ENCODE data around the gene UFD1.

The UFD1 gene

GRCh38 chr22:19406846-19407245 is 72.1 kb downstream of the UFD1 start:
- DNase-seq (ENCODE audit: low read depth, low spot score) = no peak
- Histone ChIP-seq H3K36me3 (ENCODE audit: insufficient read depth, low read length) (peaks cover 36% of the 10 kb centered on the region; the same call in 1 of the 2 replicates), H3K27ac (no peak overlapping the region), H3K9ac (ENCODE audit: insufficient read length) (no peak overlapping the region), H3K4me3 (no peak overlapping the region), H3K9me3 (ENCODE audit: low read depth, low read length) (no peaks in the 10 kb centered on the region)
- no peak for TF ChIP-seq FOXP2 (optimal IDR thresholded peaks at IDR 0.05; ENCODE audit: control extremely low read depth, extremely low read length, insufficient read depth)
- TF ChIP-seq POLR2AphosphoS5 (IDR thresholded peaks at IDR 0.05; ENCODE audit: borderline replicate concordance, low read depth, low read length) = no peak
- TF ChIP-seq EZH2 (IDR thresholded peaks at IDR 0.05) = no peak

GRCh38 chr22:19406281-19406811 is 72.6 kb downstream of the UFD1 start:
- TF ChIP-seq EZH2 (IDR thresholded peaks at IDR 0.05) = no peak
- no peak for TF ChIP-seq POLR2AphosphoS5 (IDR thresholded peaks at IDR 0.05; ENCODE audit: borderline replicate concordance, low read depth, low read length)
- no peak for TF ChIP-seq FOXP2 (optimal IDR thresholded peaks at IDR 0.05; ENCODE audit: control extremely low read depth, extremely low read length, insufficient read depth)
- no peak overlapping the region for H3K27ac ChIP-seq
- DNase-seq (ENCODE audit: low read depth, low spot score) = no peak
- H3K9me3 ChIP-seq (ENCODE audit: low read depth, low read length) = no peaks in the 10 kb centered on the region
- H3K4me3 ChIP-seq = no peak overlapping the region
- peaks cover 36% of the 10 kb centered on the region; the same call in 1 of the 2 replicates for H3K36me3 ChIP-seq (ENCODE audit: insufficient read depth, low read length)
- H3K9ac ChIP-seq (ENCODE audit: insufficient read length) = no peak overlapping the region

- H3K9me3 ChIP-seq (ENCODE audit: low read depth, low read length) = no peaks in the 10 kb centered on the region
- H3K27ac ChIP-seq = no peak overlapping the region
- TF ChIP-seq POLR2AphosphoS5 (IDR thresholded peaks at IDR 0.05; ENCODE audit: borderline replicate concordance, low read depth, low read length) (no peak), EZH2 (IDR thresholded peaks at IDR 0.05) (no peak), FOXP2 (optimal IDR thresholded peaks at IDR 0.05; ENCODE audit: control extremely low read depth, extremely low read length, insufficient read depth) (no peak)
- no peak overlapping the region for H3K4me3 ChIP-seq
- no peak overlapping the region for H3K9ac ChIP-seq (ENCODE audit: insufficient read length)
- H3K36me3 ChIP-seq (ENCODE audit: insufficient read depth, low read length) = peaks cover 36% of the 10 kb centered on the region; the same call in 1 of the 2 replicates
- no peak for DNase-seq (ENCODE audit: low read depth, low spot score)
These were observed 73.3 kb downstream of the UFD1 start for GRCh38 chr22:19405652-19406051.

- no peak overlapping the region for H3K4me3 ChIP-seq
- H3K36me3 ChIP-seq (ENCODE audit: insufficient read depth, low read length) = peaks cover 36% of the 10 kb centered on the region; the same call in 1 of the 2 replicates
- no peak for DNase-seq (ENCODE audit: low read depth, low spot score)
- no peak overlapping the region for H3K9ac ChIP-seq (ENCODE audit: insufficient read length)
- H3K27ac ChIP-seq = no peak overlapping the region
- no peak for TF ChIP-seq EZH2 (IDR thresholded peaks at IDR 0.05)
- TF ChIP-seq FOXP2 (optimal IDR thresholded peaks at IDR 0.05; ENCODE audit: control extremely low read depth, extremely low read length, insufficient read depth) = no peak
- no peak for TF ChIP-seq POLR2AphosphoS5 (IDR thresholded peaks at IDR 0.05; ENCODE audit: borderline replicate concordance, low read depth, low read length)
- H3K9me3 ChIP-seq (ENCODE audit: low read depth, low read length) = no peaks in the 10 kb centered on the region
These were observed 73.9 kb downstream of the UFD1 start for GRCh38 chr22:19405133-19405532.

- Histone ChIP-seq H3K27ac (no peak overlapping the region), H3K9ac (ENCODE audit: insufficient read length) (no peak overlapping the region), H3K36me3 (ENCODE audit: insufficient read depth, low read length) (peaks cover 36% of the 10 kb centered on the region; the same call in 1 of the 2 replicates), H3K9me3 (ENCODE audit: low read depth, low read length) (no peaks in the 10 kb centered on the region), H3K4me3 (no peak overlapping the region)
- DNase-seq (ENCODE audit: low read depth, low spot score) = no peak
- TF ChIP-seq EZH2 (IDR thresholded peaks at IDR 0.05) (no peak), FOXP2 (optimal IDR thresholded peaks at IDR 0.05; ENCODE audit: control extremely low read depth, extremely low read length, insufficient read depth) (no peak), POLR2AphosphoS5 (IDR thresholded peaks at IDR 0.05; ENCODE audit: borderline replicate concordance, low read depth, low read length) (no peak)
These were observed 74.3 kb downstream of the UFD1 start for GRCh38 chr22:19404676-19405075.

GRCh38 chr22:19402642-19403191 is 76.3 kb downstream of the UFD1 start:
- Histone ChIP-seq H3K9me3 (ENCODE audit: low read depth, low read length) (no peaks in the 10 kb centered on the region), H3K4me3 (no peak overlapping the region), H3K27ac (no peak overlapping the region), H3K9ac (ENCODE audit: insufficient read length) (no peak overlapping the region), H3K36me3 (ENCODE audit: insufficient read depth, low read length) (peaks cover 27% of the 10 kb centered on the region; the same call in 1 of the 2 replicates)
- DNase-seq (ENCODE audit: low read depth, low spot score) = no peak
- TF ChIP-seq POLR2AphosphoS5 (IDR thresholded peaks at IDR 0.05; ENCODE audit: borderline replicate concordance, low read depth, low read length) = no peak
- no peak for TF ChIP-seq FOXP2 (optimal IDR thresholded peaks at IDR 0.05; ENCODE audit: control extremely low read depth, extremely low read length, insufficient read depth)

- no peak for TF ChIP-seq POLR2AphosphoS5 (IDR thresholded peaks at IDR 0.05; ENCODE audit: borderline replicate concordance, low read depth, low read length)
- TF ChIP-seq EZH2 (IDR thresholded peaks at IDR 0.05) = no peak
- no peak for TF ChIP-seq FOXP2 (optimal IDR thresholded peaks at IDR 0.05; ENCODE audit: control extremely low read depth, extremely low read length, insufficient read depth)
- DNase-seq (ENCODE audit: low read depth, low spot score) = no peak
- Histone ChIP-seq H3K27ac (no peak overlapping the region), H3K36me3 (ENCODE audit: insufficient read depth, low read length) (peaks cover 25% of the 10 kb centered on the region; the same call in 1 of the 2 replicates), H3K4me3 (no peak overlapping the region), H3K9me3 (ENCODE audit: low read depth, low read length) (no peaks in the 10 kb centered on the region), H3K9ac (ENCODE audit: insufficient read length) (no peak overlapping the region)
These were observed 77.5 kb downstream of the UFD1 start for GRCh38 chr22:19401483-19401882.

GRCh38 chr22:19400881-19401280 is 78.1 kb downstream of the UFD1 start:
- TF ChIP-seq FOXP2 (optimal IDR thresholded peaks at IDR 0.05; ENCODE audit: control extremely low read depth, extremely low read length, insufficient read depth) (no peak), POLR2AphosphoS5 (IDR thresholded peaks at IDR 0.05; ENCODE audit: borderline replicate concordance, low read depth, low read length) (no peak), EZH2 (IDR thresholded peaks at IDR 0.05) (no peak)
- Histone ChIP-seq H3K9ac (ENCODE audit: insufficient read length) (no peak overlapping the region), H3K9me3 (ENCODE audit: low read depth, low read length) (no peaks in the 10 kb centered on the region), H3K36me3 (ENCODE audit: insufficient read depth, low read length) (peaks cover 20% of the 10 kb centered on the region; the same call in 1 of the 2 replicates), H3K4me3 (no peak overlapping the region), H3K27ac (no peak overlapping the region)
- DNase-seq (ENCODE audit: low read depth, low spot score) = no peak
